HG02852 (cell line): Measurements from ENCODE around the gene KDM4F.
A peak's percentile ranks its signal among the peaks of the same experiment; 100 is the strongest.
"Not testable (repeated sequence)": the region's sequence is repeated elsewhere in the genome, so short reads cannot be mapped to it uniquely, and the experiment has no call there.

Source experiments
- ATAC-seq: cut with Tn5 transposase; IDR thresholded peaks from one replicate; pipeline ENCODE4 v1.9.1; 2021; ENCODE audit warnings: mild to moderate bottlenecking, moderate library complexity; ENCODE audit not compliant: unreplicated experiment

Gene KDM4F

DNA sequence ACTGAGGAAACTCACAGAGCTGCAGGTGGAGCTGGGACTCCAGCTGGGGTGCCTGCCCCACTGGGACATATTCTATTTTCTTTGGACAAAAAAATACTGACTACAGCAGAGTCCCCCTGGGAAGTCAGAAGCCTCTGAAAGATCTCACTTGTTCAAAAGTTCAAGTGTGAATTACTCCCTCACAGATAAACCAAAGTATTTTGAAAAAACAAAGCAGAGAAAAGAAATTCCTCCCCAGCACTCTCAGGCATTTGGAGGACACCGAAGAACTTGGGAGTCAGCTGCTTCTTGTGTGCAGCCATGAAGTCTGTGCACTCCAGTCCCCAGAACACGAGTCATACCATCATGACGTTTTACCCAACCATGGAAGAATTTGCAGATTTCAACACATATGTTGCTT, at the start of gene KDM4F:
TSS of gene KDM4F (plus strand) at position 301 of the 400 bp plus-strand sequence.
- not testable (repeated sequence) for ATAC-seq

DNA sequence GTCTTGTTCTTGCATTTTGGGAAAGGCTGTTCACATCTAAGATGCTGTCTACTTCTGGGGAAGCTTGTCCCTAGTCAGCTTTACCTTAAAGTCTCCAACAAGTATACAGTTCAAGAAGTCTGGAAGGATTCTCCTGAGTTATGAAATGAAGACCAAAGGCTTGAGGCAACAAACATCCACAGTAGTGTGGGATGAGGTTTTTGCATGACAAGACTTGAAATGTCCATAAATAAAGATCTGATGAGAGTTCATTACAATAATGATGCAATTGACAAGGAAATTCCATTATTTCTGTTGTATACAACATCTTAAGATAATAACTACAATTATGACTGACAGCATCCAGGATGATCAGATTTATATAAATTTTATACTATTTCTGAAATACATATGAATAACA, 45.5 kb upstream of the KDM4F start:
- no peak for ATAC-seq

DNA sequence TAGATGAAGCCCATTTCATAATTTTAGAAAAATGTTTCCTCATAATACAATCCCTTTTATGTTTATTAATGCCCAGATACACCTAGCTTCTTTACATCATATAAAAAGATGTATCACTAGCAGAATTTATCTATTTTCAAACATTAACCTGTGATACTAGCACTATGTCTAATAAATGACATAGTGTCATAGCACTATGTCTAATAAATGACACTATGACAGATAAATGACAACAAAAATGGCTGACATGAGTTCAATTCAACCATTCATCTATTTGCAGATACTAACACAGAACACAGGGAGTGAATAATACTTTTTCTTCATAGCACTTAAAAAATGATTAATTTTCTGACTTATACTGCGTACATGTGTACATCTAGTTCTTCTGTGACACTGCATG, 43.6 kb upstream of the KDM4F start:
- ATAC-seq = no peak

DNA sequence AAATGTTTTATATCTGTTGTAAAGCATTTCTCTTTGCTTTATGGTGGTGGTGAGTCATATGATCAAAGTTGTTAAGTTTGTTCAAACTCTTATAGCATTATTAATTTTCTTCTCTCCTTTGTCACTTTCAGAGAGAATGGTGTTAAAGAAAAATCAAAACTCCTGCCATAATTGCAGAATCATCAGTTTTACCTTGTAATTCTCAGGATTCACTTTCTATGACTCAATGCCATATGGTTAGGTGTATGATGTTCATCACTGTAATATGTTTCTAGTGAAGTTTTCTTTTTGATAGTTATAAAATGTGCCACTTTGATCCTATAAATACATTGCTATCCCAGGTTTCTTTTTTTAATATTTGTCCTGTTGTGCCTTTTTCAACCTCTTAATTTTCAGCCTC, 37.8 kb upstream of the KDM4F start:
- ATAC-seq = no peak

DNA sequence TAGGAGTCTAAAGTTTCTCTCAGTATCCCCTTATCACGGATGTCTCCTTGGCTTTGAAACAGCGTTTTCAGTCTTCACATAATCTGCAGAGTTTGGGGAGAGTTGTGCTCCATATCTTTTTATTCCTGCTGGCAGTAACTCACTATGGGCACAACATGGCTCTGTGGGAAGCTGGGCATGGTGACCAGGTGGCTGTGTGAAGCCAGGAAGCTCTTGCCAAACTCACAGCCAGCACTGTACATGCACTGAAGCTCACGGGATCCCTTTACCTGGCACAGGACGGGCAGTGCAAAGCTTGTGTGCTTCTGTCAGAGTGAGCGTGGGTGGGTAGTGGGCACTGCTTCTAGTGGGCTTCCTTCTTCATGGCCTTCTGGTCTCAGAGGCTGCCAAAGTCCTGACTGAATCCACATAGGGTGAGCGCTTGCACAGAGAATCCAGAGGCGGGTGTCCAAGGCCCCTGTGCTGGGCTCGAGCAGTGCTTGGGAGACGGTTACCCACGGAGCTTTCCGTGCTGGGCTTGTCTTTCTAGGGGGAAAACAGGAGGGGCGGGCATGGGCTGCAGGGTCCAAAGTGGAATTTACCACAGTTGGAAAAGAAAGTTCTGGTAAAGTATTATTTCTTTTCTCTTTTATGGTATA, 34.9 kb upstream of the KDM4F start:
- ATAC-seq = no peak

DNA sequence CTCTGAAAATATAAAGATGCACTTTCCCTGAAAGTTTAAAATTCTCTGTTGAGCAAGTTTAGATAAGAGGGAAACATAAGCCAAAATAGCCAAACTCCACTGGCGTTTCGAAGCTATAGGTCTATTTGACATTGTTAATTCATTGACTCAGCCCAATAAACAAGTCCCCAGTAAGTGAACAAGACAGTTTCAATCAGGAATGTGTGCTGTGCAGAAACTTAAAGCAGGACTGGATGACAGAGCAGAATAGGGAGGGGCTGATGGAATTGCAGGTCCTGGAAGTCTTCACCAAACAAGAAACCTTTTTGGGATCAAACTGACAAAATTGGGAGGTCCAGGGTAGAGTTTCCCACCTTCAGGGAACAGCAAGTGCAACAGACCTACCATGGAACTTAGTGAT, 33.1 kb upstream of the KDM4F start:
- ATAC-seq = no peak

DNA sequence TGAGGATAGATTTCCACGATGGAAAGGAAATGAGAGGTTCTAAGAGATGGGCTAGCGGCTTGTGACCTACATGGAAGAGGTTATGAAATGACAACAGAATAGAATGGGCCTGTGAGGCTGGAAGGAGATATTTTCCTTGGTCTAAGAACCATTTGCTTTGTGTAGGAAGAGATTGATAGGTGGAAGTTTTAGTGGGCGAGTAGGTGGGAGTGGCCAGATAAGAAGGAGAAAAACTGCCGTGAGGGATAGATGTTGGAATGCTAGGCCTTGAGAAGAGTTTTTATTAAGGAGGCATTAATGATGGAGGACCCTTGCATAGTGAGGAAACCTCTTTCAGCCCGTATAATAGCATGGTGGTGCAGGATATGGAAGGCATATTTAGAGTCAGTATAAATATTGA, 27.8 kb upstream of the KDM4F start:
- not testable (repeated sequence) for ATAC-seq

DNA sequence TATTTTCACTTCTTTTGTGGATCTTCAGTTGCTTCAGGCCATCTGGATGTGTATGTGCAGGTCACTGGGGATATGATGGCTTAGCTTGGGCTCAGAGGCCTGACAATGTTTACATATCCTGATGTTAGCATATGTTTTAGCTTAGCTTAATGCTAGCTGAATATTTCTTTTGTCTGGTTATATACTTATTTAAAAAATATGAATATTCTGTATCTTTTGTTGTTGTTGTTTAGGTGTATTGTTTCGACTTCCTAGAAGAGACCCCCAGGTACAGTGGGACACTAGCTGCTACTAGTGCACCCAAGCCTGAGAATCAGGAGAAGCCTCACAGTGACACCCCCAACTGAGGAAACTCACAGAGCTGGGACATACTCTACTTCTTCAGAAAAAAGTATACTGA, 24.3 kb upstream of the KDM4F start, which contains the start of gene KDM4E:
TSS of gene KDM4E (plus strand) at position 301 of the 400 bp plus-strand sequence. CDS start 300 bp downstream, outside the sequence.
- no peak for ATAC-seq

DNA sequence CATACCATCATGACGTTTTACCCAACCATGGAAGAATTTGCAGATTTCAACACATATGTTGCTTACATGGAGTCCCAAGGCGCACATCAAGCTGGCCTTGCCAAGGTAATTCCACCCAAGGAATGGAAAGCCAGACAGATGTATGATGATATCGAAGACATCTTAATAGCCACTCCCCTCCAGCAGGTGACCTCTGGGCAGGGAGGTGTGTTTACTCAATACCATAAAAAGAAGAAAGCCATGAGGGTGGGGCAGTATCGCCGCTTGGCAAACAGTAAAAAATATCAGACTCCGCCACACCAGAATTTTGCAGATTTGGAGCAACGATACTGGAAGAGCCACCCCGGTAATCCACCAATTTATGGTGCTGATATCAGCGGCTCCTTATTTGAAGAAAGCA, 23.6 kb upstream of the KDM4F start:
- not testable (repeated sequence) for ATAC-seq

DNA sequence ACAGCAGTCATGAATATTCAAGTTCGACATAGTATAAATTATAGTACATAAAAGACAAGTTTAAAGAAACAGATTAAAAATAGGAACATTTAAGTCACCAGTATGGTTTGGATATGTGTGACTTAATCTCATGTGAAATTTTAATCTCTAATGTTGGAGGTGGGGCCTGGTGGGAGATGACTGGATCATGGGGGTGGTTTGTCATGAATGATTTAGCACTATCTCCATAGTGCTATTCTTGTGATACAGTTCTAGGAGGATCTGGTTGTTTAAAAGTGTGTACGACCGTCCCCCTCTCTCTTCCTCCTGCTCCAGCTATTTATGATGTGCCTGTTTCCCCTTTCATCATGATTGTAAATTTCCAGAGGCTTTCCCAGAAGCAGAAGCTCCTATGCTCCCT, 20.9 kb upstream of the KDM4F start:
- ATAC-seq = no peak

DNA sequence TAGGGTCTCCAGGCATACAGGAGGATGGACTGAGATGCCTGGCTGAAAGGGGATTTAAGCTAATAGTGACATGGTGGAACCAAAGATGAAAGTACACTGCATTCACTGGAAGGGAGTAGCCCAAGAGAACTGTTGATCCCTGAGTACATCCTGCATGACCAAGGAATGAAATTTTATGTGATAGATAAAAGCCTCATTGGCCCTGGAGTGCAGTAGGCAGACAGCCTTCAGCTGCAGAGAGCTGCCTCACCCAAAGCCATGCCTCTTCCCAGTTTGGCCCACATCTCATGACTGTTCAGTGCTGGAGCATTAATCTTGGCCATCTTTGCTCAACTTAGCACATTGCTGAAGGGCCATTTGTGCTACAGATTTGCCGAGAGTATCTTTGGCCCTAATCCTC, 16.2 kb upstream of the KDM4F start:
- no peak for ATAC-seq

DNA sequence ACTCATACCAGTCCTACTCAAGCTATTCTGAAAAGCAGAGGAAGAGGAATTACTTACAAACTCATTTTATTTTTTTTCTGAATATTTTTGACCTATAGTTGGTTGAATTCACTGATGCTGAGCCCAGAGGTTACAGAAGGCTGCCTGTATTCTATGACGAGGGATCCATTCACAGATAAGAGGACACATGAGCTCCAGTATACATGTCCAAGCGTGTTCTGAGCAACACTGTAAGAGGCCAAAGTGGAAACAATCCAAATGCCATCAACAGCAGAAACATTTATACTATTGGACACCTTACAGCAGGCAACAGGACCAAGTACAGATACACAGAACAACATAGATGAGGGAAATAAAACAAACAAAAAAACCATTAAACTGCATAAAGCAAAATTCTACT, 13.9 kb upstream of the KDM4F start:
- no peak for ATAC-seq

DNA sequence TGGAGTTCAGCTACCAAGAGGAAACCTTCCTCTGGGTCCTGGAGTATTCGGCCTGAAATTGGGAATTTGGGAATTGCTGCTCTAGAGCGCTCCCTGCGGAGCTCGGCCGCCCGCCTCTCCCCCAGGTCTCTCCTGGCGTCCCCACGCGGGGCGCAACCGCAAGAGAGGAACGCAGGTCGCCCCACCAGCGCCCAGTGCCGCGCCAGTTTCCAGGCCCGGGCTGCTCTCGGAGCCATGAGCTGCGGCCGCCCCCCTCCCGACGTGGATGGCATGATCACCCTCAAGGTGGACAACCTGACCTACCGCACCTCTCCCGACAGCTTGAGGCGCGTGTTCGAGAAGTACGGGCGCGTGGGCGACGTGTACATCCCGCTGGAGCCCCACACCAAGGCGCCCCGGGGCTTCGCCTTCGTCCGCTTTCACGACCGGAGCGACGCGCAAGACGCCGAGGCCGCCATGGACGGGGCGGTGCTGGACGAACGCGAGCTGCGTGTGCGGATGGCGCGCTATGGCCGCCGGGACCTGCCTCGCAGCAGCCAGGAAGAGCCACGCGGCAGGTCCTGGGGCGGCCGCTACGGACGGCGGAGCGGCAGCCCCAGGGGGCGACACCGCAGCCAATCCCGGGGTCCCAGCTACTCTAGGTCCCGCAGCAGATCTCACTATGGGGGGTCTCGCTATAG, 11.7 kb upstream of the KDM4F start:
- not testable (repeated sequence) for ATAC-seq

DNA sequence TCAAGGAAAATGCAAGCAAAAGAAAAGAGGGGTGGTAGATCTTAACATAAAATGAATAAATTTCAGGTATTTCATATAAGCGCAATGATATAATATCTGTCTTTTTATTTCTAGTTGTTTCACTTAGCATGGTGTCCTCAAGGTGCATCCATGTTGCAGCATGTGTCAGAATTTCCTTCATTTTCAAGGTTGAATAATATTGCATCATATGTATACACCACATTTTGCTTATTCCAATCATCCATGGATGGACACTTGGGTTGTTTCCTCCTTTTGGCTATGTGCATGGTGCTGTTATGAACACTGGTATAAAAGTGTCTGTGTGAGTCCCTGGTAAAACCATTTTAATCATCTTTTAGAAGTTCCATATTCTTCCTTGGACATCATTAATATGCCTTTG, 7.0 kb upstream of the KDM4F start:
- no peak for ATAC-seq

DNA sequence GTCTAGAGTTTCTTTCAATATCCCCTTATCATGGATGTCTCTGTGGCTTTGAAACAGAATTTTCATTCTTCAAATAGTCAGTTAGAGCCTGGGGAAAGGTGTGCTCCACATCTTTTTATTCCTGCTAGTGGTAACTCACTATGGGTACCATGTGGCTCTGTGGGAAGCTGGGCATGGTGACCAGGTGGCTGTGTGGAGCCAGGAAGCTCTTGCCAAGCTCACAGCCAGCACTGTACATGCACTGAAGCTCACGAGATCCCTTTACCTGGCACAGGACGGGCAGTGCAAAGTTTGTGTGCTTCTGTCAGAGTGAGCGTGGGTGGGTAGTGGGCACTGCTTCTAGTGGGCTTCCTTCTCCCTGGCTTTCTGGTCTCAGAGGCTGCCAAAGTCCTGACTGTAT, 6.3 kb upstream of the KDM4F start:
- ATAC-seq = no peak

DNA sequence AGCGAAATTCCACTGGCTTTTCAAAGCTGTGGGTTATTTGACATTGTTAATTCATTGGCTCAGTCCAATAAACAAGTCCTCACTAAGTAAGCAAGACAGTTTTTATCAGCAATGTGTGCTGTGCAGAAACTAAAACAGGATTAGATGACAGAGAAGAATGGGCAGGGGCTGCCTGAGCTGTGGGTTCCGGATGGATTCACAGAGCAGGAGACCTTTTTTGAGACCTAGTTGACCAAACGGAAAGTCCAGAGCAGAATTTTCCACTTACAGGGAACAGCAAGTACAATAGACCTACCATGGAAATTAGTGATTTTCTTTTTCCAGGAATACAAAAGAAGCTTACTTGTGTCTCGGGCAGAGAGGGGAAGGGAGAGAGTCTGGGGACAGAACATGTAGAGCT, 5.2 kb upstream of the KDM4F start:
- ATAC-seq = no peak

DNA sequence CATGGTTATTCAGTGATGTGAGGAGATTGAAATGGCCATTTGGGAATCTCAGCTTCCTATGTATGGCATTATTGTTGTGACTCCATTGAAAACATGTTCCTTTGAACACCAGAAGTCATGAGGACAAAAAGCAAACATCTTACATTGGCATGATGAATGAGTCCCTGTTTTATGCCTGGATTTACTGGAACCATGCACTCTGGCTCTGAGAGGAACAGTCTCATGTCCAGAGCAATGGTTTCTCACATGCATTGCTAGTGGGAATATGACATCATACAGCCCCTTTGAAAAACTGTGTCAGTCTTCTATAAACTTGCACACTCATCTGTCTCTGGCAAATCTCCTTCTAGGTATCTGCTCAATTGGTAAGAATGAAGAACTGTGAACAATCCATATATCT, 3.4 kb upstream of the KDM4F start:
- no peak for ATAC-seq

DNA sequence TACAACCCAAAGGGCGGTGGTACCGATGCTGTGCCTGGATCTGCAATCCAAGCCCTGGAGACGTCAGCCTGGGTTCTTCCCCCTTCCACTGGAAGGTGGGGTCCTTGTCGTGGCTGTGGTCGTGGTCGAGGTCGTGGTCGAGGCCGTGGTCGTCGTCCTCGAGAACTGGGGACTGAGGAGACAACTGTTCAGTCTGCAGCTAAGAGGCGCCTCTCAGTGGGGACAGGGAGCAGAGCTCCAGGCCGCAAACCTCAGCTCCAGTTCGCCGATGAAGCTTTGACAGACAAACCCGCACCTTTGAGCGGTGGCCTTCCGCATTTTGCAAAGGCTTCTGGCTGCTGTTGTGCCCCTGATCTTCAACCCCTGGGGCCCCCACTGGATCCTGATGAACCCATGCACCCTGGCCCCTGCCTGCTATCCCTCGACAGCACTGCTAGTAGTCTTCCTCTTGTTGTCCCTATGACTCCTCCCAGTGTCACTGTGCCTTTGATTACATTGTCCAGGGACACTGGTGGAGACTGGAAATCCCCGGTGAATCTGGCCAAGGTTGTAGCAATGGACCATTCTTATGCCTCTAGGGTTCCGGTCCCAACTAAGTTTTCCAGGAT, 1.5 kb downstream of the KDM4F start:
- no peak for ATAC-seq

DNA sequence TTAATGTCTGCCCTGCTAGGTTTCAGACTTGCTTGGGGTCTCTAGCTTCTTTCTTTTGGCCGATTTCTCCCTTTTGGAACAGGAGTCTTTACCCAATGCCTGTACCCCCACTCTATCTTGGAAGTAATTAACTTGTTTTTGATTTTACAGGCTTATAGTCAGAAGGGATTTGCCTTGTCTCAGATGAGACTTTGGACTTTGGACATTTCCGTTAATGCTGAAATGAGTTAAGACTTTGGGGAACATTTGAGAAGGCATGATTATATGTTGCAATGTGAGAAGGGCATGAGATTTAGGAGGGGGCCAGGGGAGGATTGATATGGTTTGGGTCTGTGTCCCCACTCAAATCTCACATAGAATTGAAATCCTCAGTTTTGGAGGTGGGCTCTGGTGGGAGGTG, 5.1 kb downstream of the KDM4F start:
- no peak for ATAC-seq

DNA sequence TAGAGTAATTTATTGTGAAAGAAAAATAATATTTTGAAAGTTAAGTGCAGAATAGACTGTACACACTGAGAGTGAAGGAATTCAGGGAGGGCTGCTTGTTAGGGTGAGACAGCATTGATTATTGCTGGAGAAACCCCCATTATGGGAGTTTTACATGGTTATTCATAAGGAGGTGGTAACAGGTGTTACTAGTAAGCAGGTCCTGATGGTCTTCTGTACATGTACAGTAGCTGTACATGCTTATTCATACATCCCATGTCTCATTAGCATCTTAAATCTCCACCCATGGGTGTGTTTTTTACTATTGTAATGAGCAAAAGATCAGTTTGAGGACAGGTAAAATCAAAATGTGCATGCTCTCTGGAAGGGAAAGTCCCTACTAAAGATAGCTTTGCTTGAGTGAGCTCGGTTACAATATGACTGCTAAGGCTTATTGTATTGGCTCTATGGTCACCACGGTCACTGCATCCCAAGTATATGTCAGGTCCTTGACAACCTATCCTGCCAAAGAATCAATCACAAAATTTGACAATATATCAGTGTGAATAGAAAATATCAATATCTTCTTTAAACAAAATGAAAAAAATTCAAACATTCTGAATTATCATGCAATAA, 6.2 kb downstream of the KDM4F start:
- peak; percentile 99 for ATAC-seq

DNA sequence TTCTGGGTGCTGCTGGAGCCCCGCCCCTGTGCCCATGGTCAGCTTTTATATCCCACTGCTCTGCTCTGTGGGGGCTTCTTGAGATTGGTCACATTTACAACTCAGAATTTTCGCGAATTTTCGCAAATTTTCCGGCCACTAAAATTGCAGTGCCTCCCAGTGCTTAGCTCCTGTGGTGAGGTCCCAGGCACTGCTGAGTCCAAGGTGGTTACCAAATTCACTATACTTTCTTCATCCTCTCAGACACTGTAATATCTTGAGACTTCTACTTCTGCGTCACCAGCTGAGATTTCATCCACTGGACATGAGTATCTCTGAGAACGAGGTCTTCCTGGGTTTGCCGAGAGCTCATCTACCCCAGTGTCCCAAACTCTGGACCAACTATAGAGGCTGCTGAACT, 8.7 kb downstream of the KDM4F start:
- ATAC-seq = no peak

DNA sequence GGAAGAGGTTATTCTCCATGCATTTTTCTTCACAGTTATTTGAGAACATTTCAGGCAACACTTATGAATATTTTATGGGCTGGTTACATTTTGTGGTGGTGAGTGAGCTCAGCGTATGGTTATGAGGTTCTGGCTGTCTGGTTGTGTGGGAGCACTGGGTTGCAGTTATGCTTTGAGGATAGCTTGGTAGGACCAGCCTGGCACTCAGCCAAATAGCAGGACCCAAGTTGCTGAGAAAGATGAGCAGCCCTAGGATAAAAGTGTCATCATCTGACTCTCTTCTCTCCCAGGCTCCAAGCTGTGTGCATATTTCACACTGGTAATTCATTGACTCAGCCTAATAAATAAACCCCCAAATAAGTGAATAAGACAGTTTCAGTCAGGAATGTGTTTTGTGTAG, 9.4 kb downstream of the KDM4F start:
- ATAC-seq = no peak
